Measurements from ENCODE around the gene HBA1.
A peak's percentile ranks its signal among the peaks of the same experiment; 100 is the strongest.

DNA sequence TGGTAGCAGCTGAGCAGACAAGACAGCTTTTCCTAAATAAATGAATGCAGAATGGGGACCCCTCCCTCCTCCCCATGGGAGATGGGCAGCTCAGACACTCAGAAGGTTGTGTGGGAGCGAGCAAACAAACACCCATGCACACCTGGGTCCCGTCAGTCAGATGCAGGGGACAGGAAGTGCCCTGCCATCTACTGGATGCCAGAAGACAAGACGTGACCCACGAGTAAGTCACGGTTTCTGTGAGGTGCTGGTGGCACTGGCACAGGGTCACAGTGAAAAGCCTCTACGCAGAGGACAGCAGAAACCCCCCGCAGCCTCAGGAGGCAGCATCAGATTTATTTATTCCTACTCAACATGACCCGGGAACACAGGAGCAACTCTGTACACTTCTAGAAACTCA lies 12.2 kb downstream of the HBA1 start:
- TF ChIP-seq, protein P1, sequence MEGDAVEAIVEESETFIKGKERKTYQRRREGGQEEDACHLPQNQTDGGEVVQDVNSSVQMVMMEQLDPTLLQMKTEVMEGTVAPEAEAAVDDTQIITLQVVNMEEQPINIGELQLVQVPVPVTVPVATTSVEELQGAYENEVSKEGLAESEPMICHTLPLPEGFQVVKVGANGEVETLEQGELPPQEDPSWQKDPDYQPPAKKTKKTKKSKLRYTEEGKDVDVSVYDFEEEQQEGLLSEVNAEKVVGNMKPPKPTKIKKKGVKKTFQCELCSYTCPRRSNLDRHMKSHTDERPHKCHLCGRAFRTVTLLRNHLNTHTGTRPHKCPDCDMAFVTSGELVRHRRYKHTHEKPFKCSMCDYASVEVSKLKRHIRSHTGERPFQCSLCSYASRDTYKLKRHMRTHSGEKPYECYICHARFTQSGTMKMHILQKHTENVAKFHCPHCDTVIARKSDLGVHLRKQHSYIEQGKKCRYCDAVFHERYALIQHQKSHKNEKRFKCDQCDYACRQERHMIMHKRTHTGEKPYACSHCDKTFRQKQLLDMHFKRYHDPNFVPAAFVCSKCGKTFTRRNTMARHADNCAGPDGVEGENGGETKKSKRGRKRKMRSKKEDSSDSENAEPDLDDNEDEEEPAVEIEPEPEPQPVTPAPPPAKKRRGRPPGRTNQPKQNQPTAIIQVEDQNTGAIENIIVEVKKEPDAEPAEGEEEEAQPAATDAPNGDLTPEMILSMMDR (IDR thresholded peaks at IDR 0.05; ENCODE audit: control extremely low read depth in 1 of 3, insufficient read depth in 1 of 3, low read depth in 1 of 3, low read length in 3 of 3), result peak; percentile 21 to 59 (median 58); a peak in 3 of 4 replicates
- no peak for TF ChIP-seq CEBPB (IDR thresholded peaks at IDR 0.05; ENCODE audit: low read depth, low read length)
- TF ChIP-seq CHD2 (IDR thresholded peaks at IDR 0.05; ENCODE audit: low read length), result no peak
- TF ChIP-seq, protein P2, sequence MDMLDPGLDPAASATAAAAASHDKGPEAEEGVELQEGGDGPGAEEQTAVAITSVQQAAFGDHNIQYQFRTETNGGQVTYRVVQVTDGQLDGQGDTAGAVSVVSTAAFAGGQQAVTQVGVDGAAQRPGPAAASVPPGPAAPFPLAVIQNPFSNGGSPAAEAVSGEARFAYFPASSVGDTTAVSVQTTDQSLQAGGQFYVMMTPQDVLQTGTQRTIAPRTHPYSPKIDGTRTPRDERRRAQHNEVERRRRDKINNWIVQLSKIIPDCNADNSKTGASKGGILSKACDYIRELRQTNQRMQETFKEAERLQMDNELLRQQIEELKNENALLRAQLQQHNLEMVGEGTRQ (IDR thresholded peaks at IDR 0.05; ENCODE audit: low read length), result no peak
- TF ChIP-seq ZNF274 (IDR thresholded peaks at IDR 0.05; ENCODE audit: borderline replicate concordance, extremely low read depth, low read length), result no peak
- TF ChIP-seq POLR2AphosphoS5 (IDR thresholded peaks at IDR 0.05; ENCODE audit: low read depth, low read length), result no peak; the same call in 1 of the 2 replicates
- TF ChIP-seq, protein P3, sequence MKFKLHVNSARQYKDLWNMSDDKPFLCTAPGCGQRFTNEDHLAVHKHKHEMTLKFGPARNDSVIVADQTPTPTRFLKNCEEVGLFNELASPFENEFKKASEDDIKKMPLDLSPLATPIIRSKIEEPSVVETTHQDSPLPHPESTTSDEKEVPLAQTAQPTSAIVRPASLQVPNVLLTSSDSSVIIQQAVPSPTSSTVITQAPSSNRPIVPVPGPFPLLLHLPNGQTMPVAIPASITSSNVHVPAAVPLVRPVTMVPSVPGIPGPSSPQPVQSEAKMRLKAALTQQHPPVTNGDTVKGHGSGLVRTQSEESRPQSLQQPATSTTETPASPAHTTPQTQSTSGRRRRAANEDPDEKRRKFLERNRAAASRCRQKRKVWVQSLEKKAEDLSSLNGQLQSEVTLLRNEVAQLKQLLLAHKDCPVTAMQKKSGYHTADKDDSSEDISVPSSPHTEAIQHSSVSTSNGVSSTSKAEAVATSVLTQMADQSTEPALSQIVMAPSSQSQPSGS (IDR thresholded peaks at IDR 0.05; ENCODE audit: low read length), result no peak
- no peak for TF ChIP-seq KDM1A (IDR thresholded peaks at IDR 0.05; ENCODE audit: borderline replicate concordance, low read length)
- no peak for TF ChIP-seq EP300 (IDR thresholded peaks at IDR 0.05; ENCODE audit: borderline replicate concordance in 1 of 2, low read depth in 2 of 2, low read length in 2 of 2)
- TF ChIP-seq EZH2 (IDR thresholded peaks at IDR 0.05; ENCODE audit: low read depth, low read length, severe bottlenecking), result no peak
